Stimulated activated CD4-positive, alpha-beta T cell treated with anti-CD3 and anti-CD28 coated beads, Interleukin-12 subunit alpha, Interleukin-12 subunit beta, amount 100 ng/mL, for 24 hours (primary cell): Measurements from ENCODE around the gene PHF2.
A peak's percentile ranks its signal among the peaks of the same experiment; 100 is the strongest.

Experiments
- DNase-seq, 2 experiments: peaks; one replicate each; pipeline ENCODE4 v3.0.0-alpha.2; 2020; ENCODE audit warnings: low read depth in 2 of 2

PHF2 gene

GRCh38 chr9:93678199-93679019 is 102.0 kb downstream of the PHF2 start:
- DNase-seq = no peak

- no peak for DNase-seq
Observed at GRCh38 chr9:93679536-93680442, 103.4 kb downstream of the PHF2 start.

GRCh38 chr9:93680443-93681268 is 104.3 kb downstream of the PHF2 start:
- no peak for DNase-seq

GRCh38 chr9:93681269-93682154 is 105.1 kb downstream of the PHF2 start:
- DNase-seq = no peak

GRCh38 chr9:93682155-93682968 is 106.0 kb downstream of the PHF2 start:
- peak; percentile 34 to 70 for DNase-seq

GRCh38 chr9:93683331-93684134 is 107.1 kb downstream of the PHF2 start:
- no peak for DNase-seq

- no peak for DNase-seq
Observed at GRCh38 chr9:93684161-93684765, 107.9 kb downstream of the PHF2 start.

GRCh38 chr9:93684806-93685543 is 108.6 kb downstream of the PHF2 start:
- DNase-seq = no peak

- DNase-seq = no peak
Observed at GRCh38 chr9:93686127-93686879, 109.9 kb downstream of the PHF2 start.

- DNase-seq = no peak
Observed at GRCh38 chr9:93686880-93687236, 110.5 kb downstream of the PHF2 start.

- no peak for DNase-seq
Observed at GRCh38 chr9:93690618-93691017, 114.2 kb downstream of the PHF2 start.

GRCh38 chr9:93693129-93693528 is 116.7 kb downstream of the PHF2 start:
- no peak for DNase-seq

- DNase-seq = no peak
Observed at GRCh38 chr9:93697352-93698139, 121.2 kb downstream of the PHF2 start.

- DNase-seq = no peak
Observed at GRCh38 chr9:93698140-93698908, 121.9 kb downstream of the PHF2 start.

GRCh38 chr9:93699650-93700049 is 123.3 kb downstream of the PHF2 start:
- DNase-seq = no peak
